ENCODE measurements around the gene FAM184A. TPM values are rescaled to one million over a fixed set of nuclear protein-coding genes. Genes with fewer than 3 reads are reported as not detected.

The FAM184A gene
- total and polyA plus RNA-seq, 2 of the 8 experiments (the other 6 are each of a cell fraction or from before 2014, with no cell fraction given) = 6.3 to 11.3 TPM

- Histone ChIP-seq H2BK12ac (ENCODE audit: low read depth, low read length) (no peak overlapping the region), H3K56ac (replicated peaks; ENCODE audit: insufficient read length, low read depth, low read length) (no peak overlapping the region), H3K79me1 (ENCODE audit: low read depth, low read length) (no peaks in the 10 kb centered on the region), H3K79me2 (ENCODE audit: control insufficient read depth in 1 of 2, insufficient read depth in 2 of 2, low read length in 2 of 2) (no peaks in the 10 kb centered on the region), H3K4me1 (replicated peaks in 1 of 4; ENCODE audit: control insufficient read depth in 3 of 4, insufficient read depth in 4 of 4, low read length in 3 of 4) (peaks cover 0 to 4% (median 3%) of the 10 kb centered on the region in 4 experiments; a peak in 5 of 7 replicates), H3K9ac (replicated peaks in 1 of 4; ENCODE audit: extremely low read depth in 1 of 4, low read depth in 3 of 4, low read length in 3 of 4) (no peak overlapping the region), H2BK120ac (replicated peaks; ENCODE audit: low read depth, low read length) (no peak overlapping the region), H2AK5ac (ENCODE audit: low read depth, low read length) (no peak overlapping the region), H2AFZ (ENCODE audit: low read length) (no peak overlapping the region), H4K91ac (replicated peaks; ENCODE audit: insufficient read length, low read length) (no peak overlapping the region), H2BK15ac (ENCODE audit: low read length) (no peak overlapping the region), H3K18ac (ENCODE audit: extremely low read depth, low read length) (no peak overlapping the region), H3K23ac (ENCODE audit: insufficient read length) (no peak overlapping the region), H3K4ac (replicated peaks; ENCODE audit: insufficient read length, low read depth, low read length) (no peak overlapping the region), H3K4me3 (ENCODE audit: extremely low read depth in 1 of 4, insufficient read depth in 2 of 4, low read depth in 3 of 4, low read length in 4 of 4) (no peak overlapping the region), H4K8ac (ENCODE audit: extremely low read depth, insufficient read depth, low read length) (no peak overlapping the region), H3K27ac (ENCODE audit: low read depth, low read length) (no peak overlapping the region), H3K36me3 (ENCODE audit: control insufficient read depth in 2 of 4, insufficient read depth in 4 of 4, low read length in 3 of 4) (no peaks in the 10 kb centered on the region), H4K5ac (ENCODE audit: insufficient read length, low read depth, low read length) (no peak overlapping the region), H2BK20ac (ENCODE audit: low read length) (no peak overlapping the region), H3K4me2 (ENCODE audit: insufficient read depth in 1 of 2, low read depth in 2 of 2, low read length in 2 of 2) (no peak overlapping the region), H2BK5ac (ENCODE audit: low read depth, low read length) (no peak overlapping the region), H3K14ac (ENCODE audit: insufficient read length) (no peak overlapping the region), H3K23me2 (ENCODE audit: low read depth, low read length) (no peaks in the 10 kb centered on the region), H3K27me3 (replicated peaks in 1 of 4; ENCODE audit: control insufficient read depth in 3 of 4, extremely low read depth in 1 of 4, insufficient read depth in 3 of 4, low read length in 3 of 4) (no peaks in the 10 kb centered on the region), H3K9me3 (ENCODE audit: insufficient read depth in 2 of 2, low read depth in 1 of 2, low read length in 1 of 2) (0 out of 4 replicates have a peak, but pooled peaks cover 0 to 4% of the 10 kb centered on the region in 2 experiments), H4K20me1 (replicated peaks in 1 of 2; ENCODE audit: control insufficient read depth in 1 of 2, insufficient read depth in 2 of 2, low read length in 2 of 2) (no peaks in the 10 kb centered on the region)
- FAIRE-seq (no peak), DNase-seq (ENCODE audit: low read depth in 1 of 2, low spot score in 2 of 2) (no peak)
- TF ChIP-seq CHD1 (IDR thresholded peaks at IDR 0.05; ENCODE audit: low read depth, low read length) (no peak), JUN (IDR thresholded peaks at IDR 0.05; ENCODE audit: low read depth, low read length) (no peak), RNF2 (IDR thresholded peaks at IDR 0.05; ENCODE audit: borderline replicate concordance, low read depth, low read length, missing control alignments, poor library complexity, severe bottlenecking) (no peak), SIN3A (conservative IDR thresholded peaks at IDR 0.05 in 1 of 2, IDR thresholded peaks at IDR 0.05 in 1 of 2; ENCODE audit: low read depth in 1 of 2, low read length in 2 of 2) (no peak), SRF (IDR thresholded peaks at IDR 0.05; ENCODE audit: low read depth, low read length) (no peak), ATF3 (IDR thresholded peaks at IDR 0.05; ENCODE audit: insufficient read depth, low read depth, low read length) (no peak), POLR2A (IDR thresholded peaks at IDR 0.05; ENCODE audit: control extremely low read depth in 1 of 2, low read depth in 2 of 2, low read length in 2 of 2) (no peak), TEAD4 (IDR thresholded peaks at IDR 0.05; ENCODE audit: low read depth, low read length) (no peak), HDAC6 (IDR thresholded peaks at IDR 0.05; ENCODE audit: low read depth, low read length) (no peak), TBP (IDR thresholded peaks at IDR 0.05; ENCODE audit: low read depth, low read length) (no peak)
- CTCF ChIA-PET (ENCODE audit: partially characterized antibody) = interaction anchor here (0.6 to 1.1 kb wide), 6 partner anchors 8 to 354 kb away, joined by 3 read pairs; no protein-coding TSS in a partner anchor
- POLR2A ChIA-PET (ENCODE audit: partially characterized antibody) = no interaction called here
- WGBS, 2 experiments (ENCODE audit: extremely low coverage in 1 of 2, insufficient coverage in 1 of 2, insufficient read length in 1 of 2, insufficient replicate concordance in 2 of 2, low coverage in 1 of 2, low lambda C conversion rate in 2 of 2, missing lambda C conversion rate in 1 of 2) = 26% methylated on average over 1 of the region's 1 CpG; no CpG with 5 or more reads in 1 of the 2 experiments
These were observed 45.8 kb upstream of the FAM184A start for GRCh38 chr6:119124079-119124824.
